Measurements from ENCODE around the gene PLXDC1.

PLXDC1 gene

DNA sequence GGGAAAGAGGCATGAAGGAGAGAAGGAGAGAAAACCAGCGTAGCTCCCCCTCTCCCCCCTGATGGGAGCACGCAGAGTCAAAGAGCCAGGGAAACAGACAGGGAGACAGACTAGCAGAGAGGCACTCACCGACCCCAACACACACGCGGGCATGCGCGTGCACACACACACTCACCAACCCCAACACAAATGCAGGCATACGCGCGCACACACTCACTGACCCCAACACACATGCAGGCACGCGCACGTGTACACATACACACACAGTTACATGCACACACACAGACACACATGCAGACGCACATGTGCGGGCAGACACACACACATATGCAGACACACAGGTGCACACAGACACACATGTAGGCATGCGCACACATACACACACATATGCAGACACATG, 41.5 kb upstream of the PLXDC1 start:
- TF ChIP-seq, protein P1, sequence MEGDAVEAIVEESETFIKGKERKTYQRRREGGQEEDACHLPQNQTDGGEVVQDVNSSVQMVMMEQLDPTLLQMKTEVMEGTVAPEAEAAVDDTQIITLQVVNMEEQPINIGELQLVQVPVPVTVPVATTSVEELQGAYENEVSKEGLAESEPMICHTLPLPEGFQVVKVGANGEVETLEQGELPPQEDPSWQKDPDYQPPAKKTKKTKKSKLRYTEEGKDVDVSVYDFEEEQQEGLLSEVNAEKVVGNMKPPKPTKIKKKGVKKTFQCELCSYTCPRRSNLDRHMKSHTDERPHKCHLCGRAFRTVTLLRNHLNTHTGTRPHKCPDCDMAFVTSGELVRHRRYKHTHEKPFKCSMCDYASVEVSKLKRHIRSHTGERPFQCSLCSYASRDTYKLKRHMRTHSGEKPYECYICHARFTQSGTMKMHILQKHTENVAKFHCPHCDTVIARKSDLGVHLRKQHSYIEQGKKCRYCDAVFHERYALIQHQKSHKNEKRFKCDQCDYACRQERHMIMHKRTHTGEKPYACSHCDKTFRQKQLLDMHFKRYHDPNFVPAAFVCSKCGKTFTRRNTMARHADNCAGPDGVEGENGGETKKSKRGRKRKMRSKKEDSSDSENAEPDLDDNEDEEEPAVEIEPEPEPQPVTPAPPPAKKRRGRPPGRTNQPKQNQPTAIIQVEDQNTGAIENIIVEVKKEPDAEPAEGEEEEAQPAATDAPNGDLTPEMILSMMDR (IDR thresholded peaks at IDR 0.05; ENCODE audit: extremely low read depth, missing control alignments), result no peak
- no peak for DNase-seq (ENCODE audit: low spot score)

DNA sequence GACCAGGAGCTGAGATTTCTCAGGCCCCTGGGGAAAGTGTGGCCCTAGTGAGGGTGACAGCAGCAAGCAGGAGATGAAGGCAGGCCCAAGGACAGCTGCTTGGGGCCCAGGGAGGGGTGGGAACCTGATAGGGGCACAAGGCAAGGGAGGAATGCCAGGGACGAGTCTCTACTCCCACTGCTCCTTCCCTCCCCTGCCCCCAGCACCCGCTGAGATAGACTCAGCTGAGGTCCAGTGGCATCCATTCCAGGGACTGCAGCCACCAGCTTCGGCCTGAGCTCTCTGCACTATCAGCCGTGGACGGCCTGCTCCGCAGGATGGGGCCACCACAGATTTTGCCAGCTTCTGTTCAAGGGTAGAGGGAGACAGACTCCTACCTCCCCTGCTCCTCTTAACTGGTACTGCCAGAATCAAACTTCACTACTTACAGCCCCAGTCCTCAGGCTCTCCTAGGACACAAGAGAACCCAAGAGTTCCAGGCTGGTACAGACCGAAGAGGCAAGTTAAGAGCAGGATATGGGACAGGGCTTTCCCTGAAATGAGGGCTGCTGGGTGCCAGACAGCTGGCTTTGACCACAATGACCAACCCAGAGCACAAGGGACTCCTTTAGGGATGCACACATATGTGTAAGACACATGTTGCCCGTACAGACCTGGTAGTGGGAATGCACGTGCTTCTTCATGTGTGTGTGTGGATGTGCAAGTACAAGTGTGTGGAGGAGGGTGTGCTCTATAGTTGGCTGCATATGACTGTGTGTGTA, 40.5 kb upstream of the PLXDC1 start:
- no peak for DNase-seq (ENCODE audit: low spot score)
- TF ChIP-seq, protein P1 (IDR thresholded peaks at IDR 0.05; ENCODE audit: extremely low read depth, missing control alignments), result no peak

DNA sequence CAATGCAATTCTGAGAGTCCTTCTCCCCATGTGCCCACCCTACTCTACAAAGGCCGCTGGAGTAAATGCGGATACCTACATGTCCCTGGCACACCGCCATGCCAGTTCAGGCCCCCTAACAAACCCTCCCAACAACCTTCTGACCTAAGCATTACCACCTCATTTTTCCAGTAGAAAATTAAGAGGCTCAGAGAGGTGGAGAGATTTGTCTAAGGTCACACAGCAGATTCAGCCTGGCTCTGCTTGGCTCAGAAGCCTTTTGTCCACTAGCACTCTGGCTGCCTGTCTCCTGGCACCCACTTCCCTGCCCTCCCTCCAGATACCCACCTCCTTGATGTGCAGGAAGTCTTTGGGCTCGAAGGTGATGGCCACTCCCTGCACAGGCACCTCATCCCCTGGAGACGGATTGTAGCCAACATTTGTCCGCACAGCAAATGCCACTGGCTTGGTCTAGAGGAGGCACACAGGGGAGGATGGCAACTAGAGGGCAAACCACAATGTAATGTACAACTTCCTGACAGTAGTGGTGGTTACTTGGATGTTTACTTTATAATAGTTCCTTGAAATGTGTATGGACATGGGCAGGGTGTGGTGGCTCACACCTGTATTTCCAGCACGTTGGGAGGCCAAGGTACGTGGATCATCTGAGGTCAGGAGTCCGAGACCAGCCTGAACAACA, 35.9 kb upstream of the PLXDC1 start:
- TF ChIP-seq, protein P1 (IDR thresholded peaks at IDR 0.05; ENCODE audit: extremely low read depth, missing control alignments), result no peak
- no peak for DNase-seq (ENCODE audit: low spot score)

DNA sequence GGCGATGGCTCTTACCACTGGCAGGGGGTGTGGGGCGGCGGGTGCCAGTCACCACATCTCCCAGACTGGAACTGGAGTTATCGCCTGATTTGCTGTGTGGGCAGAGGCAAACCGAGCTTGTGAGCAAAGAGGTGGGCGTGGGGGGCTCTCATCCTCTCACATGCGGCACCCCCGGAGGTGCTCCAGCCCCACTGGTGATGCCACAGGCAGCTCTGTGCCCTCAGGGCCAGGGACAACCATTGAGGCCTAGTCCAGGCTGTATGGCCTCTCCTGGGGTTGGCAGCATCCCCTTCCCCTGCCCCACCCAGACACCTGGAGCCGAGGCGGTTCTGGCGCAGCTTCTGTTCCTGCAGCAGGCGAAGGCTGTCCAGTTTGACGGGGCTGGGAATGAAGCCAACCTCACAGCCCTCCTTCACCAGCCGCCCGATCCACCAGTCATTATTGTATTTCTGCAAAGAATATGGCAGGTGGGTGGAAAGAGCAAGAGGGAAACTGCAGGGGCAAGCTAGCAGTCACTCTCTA, 35.1 kb upstream of the PLXDC1 start:
- no peak for DNase-seq (ENCODE audit: low spot score)
- TF ChIP-seq, protein P1 (IDR thresholded peaks at IDR 0.05; ENCODE audit: extremely low read depth, missing control alignments), result no peak

DNA sequence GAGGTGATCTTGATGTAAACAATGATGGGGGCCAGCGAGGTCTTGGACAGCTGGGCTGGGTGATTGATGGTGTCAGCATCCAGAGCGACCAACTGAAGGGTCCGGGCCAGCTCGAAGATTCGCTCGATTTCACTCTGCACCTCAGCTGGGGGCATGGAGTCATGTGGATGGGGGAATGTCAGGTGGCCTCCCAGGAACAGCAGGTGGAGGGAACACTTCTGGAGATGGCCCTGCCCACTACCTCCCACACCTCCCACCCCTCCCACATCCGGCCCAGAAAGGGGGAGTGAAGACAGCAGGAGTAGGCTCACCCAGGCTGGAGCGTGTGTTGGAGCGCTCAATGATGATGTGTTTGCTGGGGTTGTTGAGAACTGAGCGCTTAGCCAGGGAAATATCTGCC, 32.3 kb upstream of the PLXDC1 start:
- DNase-seq (ENCODE audit: low spot score), result no peak
- TF ChIP-seq, protein P1 (IDR thresholded peaks at IDR 0.05; ENCODE audit: extremely low read depth, missing control alignments), result no peak

DNA sequence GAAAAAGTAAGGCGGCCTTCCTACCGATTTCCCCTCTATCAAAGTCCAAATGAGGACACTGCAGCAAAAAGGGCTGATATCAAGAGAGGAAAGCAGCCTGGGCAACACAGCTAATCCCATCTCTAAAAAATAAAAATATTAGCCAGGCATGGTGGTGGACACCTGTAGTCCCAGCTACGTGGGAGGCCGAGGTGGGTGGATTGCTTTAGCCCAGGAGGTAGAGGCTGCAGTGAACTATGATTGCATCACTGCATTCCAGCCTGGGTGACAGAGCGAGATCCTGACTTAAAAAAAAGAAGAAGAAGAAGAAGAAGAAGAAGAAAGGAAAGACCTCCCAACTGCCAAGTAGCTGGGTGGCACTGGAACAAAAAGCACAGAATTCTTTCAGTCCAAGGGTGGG, 31.6 kb upstream of the PLXDC1 start:
- TF ChIP-seq, protein P1 (IDR thresholded peaks at IDR 0.05; ENCODE audit: extremely low read depth, missing control alignments), result no peak
- DNase-seq (ENCODE audit: low spot score), result no peak

DNA sequence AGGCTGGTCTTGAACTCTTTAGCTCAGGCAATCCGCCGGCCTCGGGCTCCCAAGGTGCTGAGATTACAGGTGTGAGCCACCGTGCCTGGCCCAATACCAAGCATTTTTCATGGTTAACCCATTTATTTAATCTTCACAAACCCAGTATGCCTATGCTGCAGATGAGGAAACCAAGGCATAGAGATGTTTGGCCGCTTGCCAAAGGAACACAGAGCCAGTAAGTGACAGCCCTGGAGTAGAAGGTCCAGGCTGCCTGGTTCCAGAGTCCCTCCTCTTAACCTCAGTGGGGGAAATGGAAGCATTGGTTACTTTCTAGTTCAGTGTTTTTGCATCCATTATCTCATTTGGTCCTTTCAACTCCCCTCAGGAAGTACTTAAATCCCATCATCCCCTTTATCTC, 29.9 kb upstream of the PLXDC1 start:
- no peak for DNase-seq (ENCODE audit: low spot score)
- TF ChIP-seq, protein P1 (IDR thresholded peaks at IDR 0.05; ENCODE audit: extremely low read depth, missing control alignments), result no peak

Data from GM20000 (cell line).